Esophagus squamous epithelium (tissue), 5 donors: ENCODE results near the gene GSPT2. TPM values are rescaled to one million over a fixed set of nuclear protein-coding genes. Genes with fewer than 3 reads are reported as not detected.
"Not testable (repeated sequence)": the region's sequence is repeated elsewhere in the genome, so short reads cannot be mapped to it uniquely, and the experiment has no call there.

Experiments
- DNase-seq: peaks from one replicate; lab custom pipeline; 2025; lab: John Stamatoyannopoulos, UW
- H3K27ac ChIP-seq, 4 donors: fragments of 200-600 bp; sonication (generic); one replicate each; pipeline ENCODE4 v1.5.1; 2016 to 2019; ENCODE audit warnings: mild to moderate bottlenecking in 1 of 4
- H3K27me3 ChIP-seq, 4 donors: fragments of 200-600 bp; sonication (generic); 1 replicate in 3 of 4; 2 replicates in 1 of 4; pipeline versions ENCODE4 v1.5.1 to v1.6.0; 2017 to 2021; ENCODE audit warnings: antibody characterized with exemption in 1 of 4
- H3K36me3 ChIP-seq, 3 donors: fragments of 200-600 bp; sonication (generic); one replicate each; pipeline ENCODE4 v1.5.1; 2016 to 2019
- H3K4me1 ChIP-seq, 3 donors: fragments of 200-600 bp; sonication (generic); one replicate each; pipeline ENCODE4 v1.5.1; 2017 to 2019
- H3K4me3 ChIP-seq, 4 donors: fragments of 200-600 bp; sonication (generic); 1 replicate in 3 of 4; 2 replicates in 1 of 4; pipeline ENCODE4 v1.5.1; 2016 to 2019; ENCODE audit warnings: mild to moderate bottlenecking in 2 of 4, moderate library complexity in 1 of 4
- H3K9me3 ChIP-seq, 3 donors: fragments of 200-600 bp; sonication (generic); one replicate each; pipeline ENCODE4 v1.5.1; 2016 to 2019
- CTCF ChIP-seq, 6 experiments: fragments of 450-650 bp in 4 of 6; fragments of 200-600 bp in 2 of 6; sonication (generic) in 2 of 6; IDR thresholded peaks; one replicate each; pipeline ENCODE4 v1.5.1; 2016 to 2019; ENCODE audit warnings: antibody characterized with exemption in 6 of 6, mild to moderate bottlenecking in 4 of 6, moderate library complexity in 4 of 6
- POLR2A ChIP-seq, 4 donors: fragments of 450-650 bp; IDR thresholded peaks; one replicate each; pipeline ENCODE4 v1.6.1; 2017; ENCODE audit warnings: antibody characterized with exemption in 4 of 4, mild to moderate bottlenecking in 4 of 4, moderate library complexity in 3 of 4
- WGBS, 2 donors: methylation state at CpG; one replicate each; pipeline ENCODE4 v1.1.5; 2018; 5-methylcytosine and 5-hydroxymethylcytosine counted together
- intact Hi-C: fragments of 100-400 bp; cut with DNase I; formaldehyde crosslinking; loops from one replicate; pipeline ENCODE4 v1.15.0; 2022
- total RNA-seq, 4 donors: library from RNA; depleted of rRNA; stranded (reverse); fragments of >200 nt; gene quantifications; one replicate each; pipeline ENCODE4 v1.1.0, GENCODE V29; 2016
- donor health status: DM: yes; HTN: yes; CAD: no.

The GSPT2 gene
- 1 to 10 TPM in 2 of 4 donors, under 1 TPM in 2; 0.15 to 3.1 (median 1.4) TPM for total RNA-seq

GRCh38 chrX:51743179-51743957 lies at the start of gene GSPT2:
GSPT2 (plus strand) TSS chrX:51743442; CDS start chrX:51743627, 185 bp downstream.
- 0 to 22% methylated on average over 6 to 26 of the region's 63 CpGs for WGBS, 2 donors
- Histone ChIP-seq H3K36me3 (no peaks in the 10 kb centered on the region), H3K27me3 (peaks cover 0 to 5% (median 0%) of the 10 kb centered on the region in 4 donors), H3K4me1 (no peaks in the 10 kb centered on the region), H3K4me3 (peak within 1 kb of the TSS; percentile 40 to 78 (median 53)), H3K27ac (peak within 1 kb of the TSS in 3 of 4 donors; percentile 12 to 81 (median 71)), H3K9me3 (no peaks in the 10 kb centered on the region)
- TF ChIP-seq CTCF (IDR thresholded peaks at IDR 0.05) = no peak
- no peak for TF ChIP-seq POLR2A (IDR thresholded peaks at IDR 0.05)
- intact Hi-C loops = no loop called here
- DNase-seq = peak; percentile 0

GRCh38 chrX:51694254-51694653 lies 49.0 kb upstream of the GSPT2 start:
- intact Hi-C loops = no loop called here
- no peak overlapping the region for H3K4me3 ChIP-seq
- no peaks in the 10 kb centered on the region for H3K27me3 ChIP-seq
- H3K27ac ChIP-seq = no peak overlapping the region
- no peaks in the 10 kb centered on the region for H3K36me3 ChIP-seq
- H3K4me1 ChIP-seq = no peaks in the 10 kb centered on the region
- DNase-seq = no peak
- no peaks in the 10 kb centered on the region for H3K9me3 ChIP-seq
- 70 to 80% methylated on average over 1 to 2 of the region's 6 CpGs for WGBS, 2 donors
- TF ChIP-seq CTCF (IDR thresholded peaks at IDR 0.05) (no peak), POLR2A (IDR thresholded peaks at IDR 0.05) (no peak)

GRCh38 chrX:51697397-51697796 lies 45.8 kb upstream of the GSPT2 start:
- H3K36me3 ChIP-seq = no peaks in the 10 kb centered on the region
- no peaks in the 10 kb centered on the region for H3K9me3 ChIP-seq
- DNase-seq = no peak
- H3K4me1 ChIP-seq = no peaks in the 10 kb centered on the region
- 88 to 89% methylated on average over 3 to 8 of the region's 8 CpGs for WGBS, 2 donors
- no peak overlapping the region for H3K27ac ChIP-seq
- no peak for TF ChIP-seq POLR2A (IDR thresholded peaks at IDR 0.05)
- no peak for TF ChIP-seq CTCF (IDR thresholded peaks at IDR 0.05)
- intact Hi-C loops = no loop called here
- H3K4me3 ChIP-seq = no peak overlapping the region
- no peaks in the 10 kb centered on the region for H3K27me3 ChIP-seq

- H3K27me3 ChIP-seq, H3K27ac ChIP-seq, H3K4me1 ChIP-seq, H3K9me3 ChIP-seq, intact Hi-C loops, H3K4me3 ChIP-seq, H3K36me3 ChIP-seq, DNase-seq: not testable (repeated sequence)
- WGBS, 2 donors = no CpG with 5 or more reads among the region's 87 CpGs
These were observed 32.7 kb upstream of the GSPT2 start, which contains the start of gene CENPVL1 for GRCh38 chrX:51710277-51711164. CENPVL1 (plus strand) TSS chrX:51710512; CDS start chrX:51710512, 0 bp downstream.

GRCh38 chrX:51712943-51713647 lies 30.1 kb upstream of the GSPT2 start:
- H3K4me1 ChIP-seq, DNase-seq, intact Hi-C loops, H3K27ac ChIP-seq, H3K36me3 ChIP-seq, H3K9me3 ChIP-seq, H3K4me3 ChIP-seq, H3K27me3 ChIP-seq: not testable (repeated sequence)
- no CpG with 5 or more reads among the region's 18 CpGs for WGBS, 2 donors
